CD4-positive, alpha-beta T cell treated with Interleukin-6 at 100 ng/mL for 8 hours (primary cell): ENCODE results near the gene CKB.
"Not testable (repeated sequence)": the region's sequence is repeated elsewhere in the genome, so short reads cannot be mapped to it uniquely, and the experiment has no call there.

ENCODE experiments used
- DNase-seq: peaks from one replicate; pipeline ENCODE4 v3.0.0-alpha.2; 2020; ENCODE audit warnings: mixed read lengths, low spot score

The CKB gene

DNA sequence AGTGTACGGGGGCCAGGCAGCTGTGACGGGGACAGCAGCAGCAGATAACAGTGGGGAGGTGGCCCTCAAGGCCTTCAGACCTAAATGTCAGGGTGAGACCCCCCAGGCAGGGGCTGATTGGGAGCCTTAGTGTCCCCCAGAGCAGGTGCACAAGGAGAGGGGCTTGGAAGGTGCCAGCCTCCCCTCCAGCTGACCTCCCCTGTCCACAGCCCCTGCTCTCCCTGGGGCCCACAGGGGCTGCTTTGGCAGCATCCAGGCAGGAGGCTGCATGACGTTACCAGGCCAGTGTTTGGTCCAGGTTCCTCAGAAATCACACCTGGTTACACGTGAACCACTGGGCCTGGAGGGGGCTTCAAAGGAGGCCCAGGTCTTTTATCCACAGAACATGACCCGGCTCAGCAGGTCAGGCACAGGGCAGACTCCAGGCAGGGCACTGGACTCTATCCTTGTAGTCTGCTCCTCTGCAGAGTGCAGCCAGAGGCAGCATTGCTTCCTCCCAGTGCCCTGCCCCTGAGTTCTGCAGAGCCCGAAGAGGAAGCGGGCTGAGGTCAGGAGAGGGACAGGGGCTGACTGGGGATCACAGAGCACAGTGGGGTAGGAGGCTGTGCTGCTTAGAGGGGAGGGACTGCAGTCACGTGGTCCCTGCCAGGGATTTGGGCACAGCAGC is 3.8 kb upstream of the CKB start:
- no peak for DNase-seq

DNA sequence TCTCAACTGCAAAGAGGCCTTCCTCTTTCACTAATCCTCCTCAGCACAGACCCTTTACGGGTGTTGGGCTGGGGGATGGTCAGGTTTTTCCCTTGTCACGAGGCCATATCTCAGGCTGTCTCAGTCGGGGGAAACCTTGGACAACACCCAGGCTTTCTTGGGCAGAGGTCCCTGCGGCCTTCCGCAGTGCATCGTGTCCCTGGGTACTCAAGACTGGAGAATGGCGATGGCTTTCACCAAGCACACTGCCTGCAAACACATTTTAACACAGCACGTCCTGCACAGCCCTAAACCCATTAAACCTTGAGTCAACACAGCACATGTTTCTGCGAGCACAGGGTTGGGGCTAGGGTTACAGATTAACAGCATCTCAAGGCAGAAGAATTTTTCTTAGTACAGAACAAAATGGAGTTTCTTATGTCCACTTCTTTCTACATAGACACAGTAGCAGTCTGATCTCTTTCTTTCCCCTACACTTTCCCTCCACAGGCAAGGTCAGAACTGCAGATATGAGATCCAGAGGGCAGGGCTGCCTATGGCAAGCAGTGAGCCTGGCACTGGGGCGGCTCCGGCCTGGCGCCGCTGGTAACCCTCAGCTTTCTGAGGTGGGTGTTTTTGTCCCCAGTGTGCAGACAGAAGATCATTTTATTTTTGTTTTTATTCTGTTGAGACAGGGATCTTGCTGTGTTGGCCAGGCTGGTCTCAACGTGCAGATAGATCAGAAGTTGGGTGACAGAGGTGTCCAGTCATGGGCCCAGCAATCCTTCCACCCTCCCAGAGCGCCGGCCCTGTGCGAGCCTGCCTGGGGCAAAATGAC is 3.0 kb upstream of the CKB start:
- not testable (repeated sequence) for DNase-seq

DNA sequence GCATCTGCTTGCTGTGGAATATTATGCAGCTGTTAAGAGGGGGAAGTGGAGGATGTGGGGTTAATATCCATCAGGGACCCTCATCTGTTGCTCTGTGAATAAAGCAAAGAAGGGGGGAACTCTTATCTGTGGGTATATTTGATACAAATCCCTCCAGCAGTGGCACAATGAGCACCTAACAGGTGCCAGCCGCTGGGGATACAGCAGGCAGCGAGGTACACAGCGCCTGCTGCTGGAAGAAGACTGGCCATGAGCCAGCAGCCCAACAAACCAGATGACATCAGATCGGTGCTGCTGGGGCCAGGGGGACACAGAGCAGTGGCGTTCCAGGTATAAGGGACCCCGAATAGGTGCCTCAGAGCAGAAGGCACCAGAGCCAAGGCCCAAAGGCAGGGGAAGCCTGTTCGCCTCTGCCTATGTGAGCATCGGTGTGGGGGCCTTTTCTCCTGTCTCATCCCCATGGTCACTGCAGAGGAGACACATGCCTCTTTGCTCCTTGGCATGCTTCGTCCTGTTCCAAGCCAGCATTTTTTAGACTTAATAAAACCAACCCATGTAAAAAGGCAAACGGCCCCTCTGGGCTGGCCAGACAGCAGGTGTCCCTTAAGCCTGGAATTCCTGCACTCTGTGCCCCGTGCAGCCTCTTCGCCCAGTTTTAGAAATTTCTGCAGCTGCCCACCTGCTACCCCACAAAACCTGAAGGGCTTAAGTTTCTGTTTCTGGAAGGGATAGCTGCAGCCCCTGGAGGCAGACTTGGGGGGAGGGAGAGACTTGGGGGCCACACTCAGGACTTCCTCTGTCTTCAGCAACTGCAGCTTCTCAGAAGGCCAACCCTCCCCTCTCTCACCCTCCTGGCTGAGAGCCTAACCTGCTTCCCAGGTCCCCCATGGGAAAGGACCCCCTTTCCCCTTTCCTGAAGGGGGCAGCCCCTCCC is 1.6 kb upstream of the CKB start:
- DNase-seq: no peak

DNA sequence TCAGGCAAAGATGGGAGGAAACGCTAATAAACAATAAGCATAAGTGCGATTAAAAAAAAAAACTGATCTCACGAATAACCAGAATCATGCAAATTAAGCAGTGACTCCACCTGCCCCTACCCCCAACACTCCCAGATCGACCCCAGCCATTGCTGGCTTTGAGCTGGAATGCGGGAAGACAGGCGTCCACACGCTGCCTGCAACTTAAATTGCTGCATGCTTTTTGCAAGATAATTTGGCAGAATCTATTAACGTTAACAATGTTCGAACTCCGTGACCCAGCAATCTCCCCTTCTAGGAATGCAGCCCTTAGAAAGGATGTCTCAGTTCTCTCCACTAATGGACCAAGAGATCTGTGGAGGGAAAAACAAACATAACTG is 935 bp upstream of the CKB start:
- no peak for DNase-seq

DNA sequence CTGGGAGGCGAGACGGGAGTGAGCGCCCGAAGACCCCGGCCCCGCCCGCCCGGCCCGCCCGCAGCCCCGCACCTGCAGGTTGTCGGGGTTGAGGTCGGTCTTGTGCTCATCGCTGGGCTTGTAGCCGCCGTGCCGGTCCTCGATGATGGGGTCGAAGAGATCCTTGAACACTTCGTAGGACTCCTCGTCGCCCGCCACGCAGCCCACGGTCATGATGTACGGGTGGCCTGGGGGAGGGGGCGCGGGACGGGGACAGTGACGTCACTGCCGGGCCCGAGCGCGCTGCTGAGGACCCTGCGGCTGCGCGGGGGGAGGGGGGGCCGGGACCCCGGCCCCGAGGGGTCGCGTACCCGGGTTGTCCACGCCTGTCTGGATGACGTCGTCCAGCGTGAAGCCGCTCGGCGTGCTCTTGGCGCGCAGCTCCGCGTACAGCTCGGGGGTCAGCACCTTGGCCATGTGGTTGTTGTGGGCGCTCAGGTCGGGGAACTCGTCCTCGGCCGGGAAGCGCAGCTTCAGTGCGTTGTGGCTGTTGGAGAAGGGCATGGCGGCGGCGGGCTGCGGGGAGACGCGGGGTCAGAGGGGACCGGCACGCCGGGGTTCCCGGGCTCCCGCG is 573 bp downstream of the CKB start:
- DNase-seq: no peak

DNA sequence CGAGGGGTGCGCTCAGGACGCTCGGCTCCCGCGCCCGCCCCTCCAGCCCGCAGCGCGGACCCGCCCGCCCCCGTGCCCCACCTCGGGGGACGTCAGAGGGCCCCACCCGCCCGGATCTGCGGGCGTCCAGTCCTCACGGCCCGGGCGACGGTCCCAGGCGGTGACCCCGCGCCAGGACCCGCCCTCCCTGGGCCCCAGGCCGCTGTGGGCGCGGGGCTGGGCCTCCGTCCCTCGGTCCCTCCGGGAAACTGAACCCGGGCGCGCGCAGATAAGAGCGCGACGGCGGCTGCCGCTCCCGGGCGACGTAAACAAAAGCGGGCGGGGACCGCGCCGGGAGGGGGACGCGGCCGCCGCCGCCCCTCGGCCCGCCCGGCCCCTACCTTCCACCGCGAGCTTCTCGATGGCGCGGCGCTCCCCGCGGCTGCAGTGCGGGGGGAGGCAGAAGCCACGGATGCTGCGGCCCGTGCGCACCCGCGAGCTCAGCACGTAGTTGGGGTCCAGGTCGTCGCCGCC is 1.1 kb downstream of the CKB start:
- DNase-seq: no peak

DNA sequence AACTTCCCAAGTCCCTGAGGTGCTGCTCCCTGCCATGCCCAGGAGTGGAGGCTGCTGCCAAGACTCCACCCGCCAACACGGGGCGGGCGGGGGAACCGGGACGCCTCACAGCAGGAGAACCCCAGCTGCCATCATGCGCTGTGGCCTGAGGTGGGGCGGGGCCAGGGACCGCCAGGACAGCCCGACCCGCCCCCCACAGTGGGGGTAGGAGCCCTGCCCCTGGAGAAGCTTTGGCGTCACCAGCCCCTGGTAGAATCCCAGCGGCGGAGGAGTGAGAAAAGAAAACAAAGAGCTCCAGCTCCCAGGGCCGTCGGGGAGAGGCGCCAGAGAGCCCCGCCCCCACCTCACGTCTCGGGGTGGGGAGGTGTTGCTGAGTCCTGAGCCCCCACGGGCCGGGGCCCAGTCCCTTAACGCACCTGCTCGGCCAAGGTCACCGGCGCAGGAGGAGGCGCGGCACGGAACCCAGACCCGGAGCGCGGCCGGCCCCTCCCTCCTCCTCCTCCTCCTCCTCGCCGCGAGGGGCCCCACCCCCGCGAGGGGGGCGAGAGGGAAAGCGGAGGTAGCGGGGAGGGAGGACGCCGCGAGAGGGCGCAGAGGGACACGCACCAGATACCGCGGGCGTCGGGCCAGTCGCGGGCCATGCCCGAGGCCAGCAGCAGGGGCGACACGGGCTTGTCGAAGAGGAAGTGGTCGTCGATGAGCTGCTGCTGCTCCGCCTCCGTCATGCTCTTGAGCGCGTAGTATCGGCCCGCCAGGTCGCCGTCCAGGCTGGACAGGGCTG is 1.8 kb downstream of the CKB start:
- DNase-seq: peak; percentile 58

DNA sequence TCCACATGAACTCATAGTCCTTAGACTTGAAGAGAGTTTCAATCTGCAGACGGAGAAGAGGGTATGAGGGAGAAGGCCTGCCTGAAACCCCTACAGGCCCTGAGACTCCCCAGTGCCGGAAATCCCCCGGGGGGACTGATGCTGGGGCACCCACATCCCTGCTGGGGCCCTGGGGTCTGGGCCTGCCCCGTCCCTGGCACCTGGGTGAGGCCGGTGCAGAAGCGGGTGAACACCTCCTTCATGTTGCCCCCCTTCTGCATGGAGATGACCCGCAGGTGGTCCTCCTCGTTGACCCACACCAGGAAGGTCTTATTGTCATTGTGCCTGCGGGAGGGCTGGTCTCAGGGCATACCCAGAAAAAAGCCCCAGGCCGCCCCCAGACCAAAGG is 2.4 kb downstream of the CKB start:
- DNase-seq: no peak

DNA sequence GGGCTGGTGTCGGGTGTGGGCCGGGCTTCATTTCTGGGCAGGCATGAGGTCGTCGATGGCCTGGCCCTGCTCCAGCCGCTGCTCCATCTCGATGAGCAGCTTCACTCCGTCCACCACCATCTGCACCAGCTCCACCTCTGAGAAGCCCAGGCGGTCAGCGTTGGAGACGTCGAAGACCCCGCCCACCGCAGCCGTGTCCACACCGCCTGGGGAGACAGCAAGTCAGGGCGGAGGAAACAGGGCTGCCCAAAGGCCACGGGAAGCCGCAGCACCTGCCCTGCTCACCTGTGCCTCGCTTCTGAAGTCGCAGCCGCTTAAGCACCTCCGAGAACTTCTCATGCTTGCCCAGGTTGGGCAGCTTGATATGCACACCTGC is 2.8 kb downstream of the CKB start:
- DNase-seq: no peak

DNA sequence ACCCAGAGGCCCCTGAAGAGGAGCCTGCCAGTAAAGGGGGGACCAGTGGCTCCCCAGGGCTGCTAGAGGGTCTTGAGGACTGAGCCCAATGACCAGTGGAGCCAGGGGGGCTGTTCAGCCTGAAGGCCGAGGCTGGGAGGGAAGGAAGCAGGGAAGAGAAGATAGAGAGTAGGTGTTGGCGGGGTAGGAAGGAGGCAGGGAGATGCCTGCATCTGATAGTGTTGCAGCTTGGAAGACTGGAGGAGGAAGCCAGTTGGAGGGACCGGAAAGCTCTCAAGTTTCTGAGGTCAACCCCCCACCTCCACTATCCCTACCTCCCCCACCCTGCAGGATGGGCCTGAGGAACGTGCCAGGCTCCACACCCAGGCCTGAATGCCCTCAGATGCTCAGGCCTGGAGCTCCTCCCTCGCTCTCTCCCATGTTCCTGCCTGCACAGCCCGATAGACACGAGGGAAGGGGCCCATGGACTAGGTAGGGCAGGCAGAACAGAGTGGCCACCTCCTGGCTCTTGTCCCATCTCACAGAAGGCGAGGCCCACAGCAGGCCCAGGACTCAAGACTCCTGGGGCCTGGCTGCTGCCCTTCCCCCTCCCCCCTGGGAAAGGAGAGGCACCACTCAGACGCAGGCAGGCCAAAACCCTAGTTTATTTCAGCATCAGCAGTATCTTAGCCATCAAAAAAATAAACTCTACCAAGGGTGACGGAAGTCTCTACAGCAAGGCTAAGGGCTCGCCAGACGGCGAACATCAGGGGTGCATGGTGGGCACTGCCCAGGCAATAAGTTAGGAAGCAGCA is 3.4 kb downstream of the CKB start:
- no peak for DNase-seq

DNA sequence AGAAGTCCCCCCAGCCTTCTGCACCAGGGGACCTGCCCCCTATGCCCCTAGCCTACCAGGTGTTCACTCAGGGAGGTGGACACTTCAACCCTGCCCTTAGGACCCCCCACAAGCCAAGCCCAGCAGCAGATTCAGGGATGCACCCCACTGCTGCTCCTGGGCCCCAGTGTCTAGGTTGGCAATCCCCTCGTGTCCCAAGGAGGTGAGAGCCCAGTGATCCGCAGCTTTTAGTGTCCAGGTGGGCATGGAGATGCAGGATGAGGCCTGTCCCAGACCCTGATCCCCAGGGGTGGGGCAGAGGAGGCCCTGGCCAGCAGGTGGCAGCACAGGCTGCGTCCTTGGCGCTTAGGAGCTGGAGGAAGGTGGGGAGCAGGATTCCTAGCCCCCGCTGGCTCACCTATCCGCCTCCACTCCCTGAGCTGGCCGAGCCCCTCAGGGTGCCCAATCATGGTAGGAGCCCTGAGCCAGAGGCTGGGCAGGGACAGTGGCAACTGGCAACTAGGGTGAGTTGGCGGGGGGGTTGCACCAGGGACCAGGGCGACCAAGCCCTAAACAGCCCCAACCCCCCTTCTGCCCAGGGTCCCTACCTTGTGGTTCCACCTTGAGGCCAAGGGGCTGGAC is 4.1 kb downstream of the CKB start:
- DNase-seq: peak; percentile 35

DNA sequence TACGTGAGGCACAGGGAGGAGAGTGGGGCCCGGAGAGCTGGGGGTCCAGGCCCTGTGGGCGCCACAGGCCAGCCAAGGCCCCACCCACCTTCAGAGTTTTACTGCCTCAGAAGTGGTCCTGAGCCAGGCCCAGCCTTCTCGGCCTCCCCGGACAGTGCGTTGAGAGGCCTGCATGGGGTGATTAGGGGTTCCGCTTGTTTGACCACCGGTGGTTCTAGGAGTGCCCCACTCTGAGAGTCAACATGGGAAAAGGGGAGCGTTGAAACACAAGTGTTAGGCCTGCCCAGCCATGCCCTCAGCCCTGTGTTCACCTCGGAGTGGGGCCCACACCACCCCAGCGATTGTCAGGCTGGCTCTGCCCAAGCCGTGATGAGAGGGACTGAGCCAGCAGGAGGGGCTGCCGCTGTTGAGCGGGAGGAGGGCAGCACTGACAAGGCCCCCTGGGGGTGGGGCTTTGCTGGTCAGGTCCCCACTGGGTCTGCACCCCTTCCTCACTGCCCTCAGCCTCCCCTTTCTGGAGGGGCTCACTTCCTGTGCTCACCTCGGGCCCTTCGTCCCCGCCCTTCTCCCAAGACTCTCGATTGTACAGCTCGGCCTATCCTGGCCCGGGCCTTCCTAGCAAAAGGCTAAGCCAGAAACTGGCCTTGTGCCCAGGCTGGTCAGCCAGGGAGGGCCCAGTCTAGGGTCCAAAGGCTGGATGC is 4.8 kb downstream of the CKB start:
- no peak for DNase-seq

DNA sequence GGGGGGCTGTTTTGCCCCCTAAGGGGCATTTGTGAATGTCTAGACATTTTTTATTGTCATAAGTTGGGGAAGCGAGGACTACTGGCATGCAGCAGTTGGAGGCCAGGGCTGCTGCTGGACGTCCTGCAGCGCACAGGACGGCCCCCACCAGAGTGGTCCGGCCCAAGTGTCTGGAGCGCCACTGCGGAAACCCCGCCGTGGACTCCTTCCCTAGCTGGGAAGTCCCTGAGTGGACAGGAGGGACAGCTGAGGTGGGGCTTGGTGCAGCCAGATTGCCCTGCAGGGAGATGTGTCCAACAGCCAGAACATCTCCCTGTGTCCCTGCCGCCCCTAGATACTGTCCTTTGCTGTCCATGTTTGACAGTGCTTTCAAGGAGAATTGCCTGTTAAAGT is 5.5 kb downstream of the CKB start:
- DNase-seq: no peak

DNA sequence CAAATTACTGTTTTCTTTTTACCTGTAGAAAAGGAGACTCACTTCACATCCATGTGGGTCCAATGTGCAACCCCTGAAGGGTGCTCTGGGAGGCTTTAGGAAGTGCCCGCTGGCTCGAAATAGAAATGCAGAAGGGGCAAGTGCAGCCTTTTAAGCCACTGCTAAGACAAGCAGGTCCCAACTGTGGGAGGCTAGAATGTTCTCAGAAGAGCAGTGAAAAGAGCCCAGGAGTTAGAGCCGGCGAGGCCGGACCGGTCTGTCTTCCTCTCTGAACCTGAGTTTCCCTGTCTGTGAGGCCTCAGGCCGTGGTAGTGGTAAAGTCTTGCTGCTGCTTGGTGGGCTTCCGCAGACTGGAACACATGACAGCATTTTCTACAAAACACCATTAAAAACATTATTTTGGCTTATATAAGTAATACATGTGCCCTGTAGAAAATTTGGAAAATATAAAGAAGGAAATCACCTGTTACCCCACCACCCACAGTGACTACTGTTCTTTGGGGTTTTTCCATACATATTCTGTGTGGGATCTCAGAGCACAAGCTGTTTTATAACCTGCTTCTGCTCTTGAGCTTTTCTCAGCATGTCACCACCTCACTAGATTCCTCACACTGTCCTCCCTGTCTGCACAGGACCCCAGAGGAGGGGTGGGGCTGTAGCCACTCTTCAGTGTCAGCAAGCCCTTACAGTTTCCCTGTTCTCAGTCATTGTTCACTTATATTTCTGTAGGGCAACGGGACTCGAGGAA is 6.0 kb downstream of the CKB start:
- no peak for DNase-seq

DNA sequence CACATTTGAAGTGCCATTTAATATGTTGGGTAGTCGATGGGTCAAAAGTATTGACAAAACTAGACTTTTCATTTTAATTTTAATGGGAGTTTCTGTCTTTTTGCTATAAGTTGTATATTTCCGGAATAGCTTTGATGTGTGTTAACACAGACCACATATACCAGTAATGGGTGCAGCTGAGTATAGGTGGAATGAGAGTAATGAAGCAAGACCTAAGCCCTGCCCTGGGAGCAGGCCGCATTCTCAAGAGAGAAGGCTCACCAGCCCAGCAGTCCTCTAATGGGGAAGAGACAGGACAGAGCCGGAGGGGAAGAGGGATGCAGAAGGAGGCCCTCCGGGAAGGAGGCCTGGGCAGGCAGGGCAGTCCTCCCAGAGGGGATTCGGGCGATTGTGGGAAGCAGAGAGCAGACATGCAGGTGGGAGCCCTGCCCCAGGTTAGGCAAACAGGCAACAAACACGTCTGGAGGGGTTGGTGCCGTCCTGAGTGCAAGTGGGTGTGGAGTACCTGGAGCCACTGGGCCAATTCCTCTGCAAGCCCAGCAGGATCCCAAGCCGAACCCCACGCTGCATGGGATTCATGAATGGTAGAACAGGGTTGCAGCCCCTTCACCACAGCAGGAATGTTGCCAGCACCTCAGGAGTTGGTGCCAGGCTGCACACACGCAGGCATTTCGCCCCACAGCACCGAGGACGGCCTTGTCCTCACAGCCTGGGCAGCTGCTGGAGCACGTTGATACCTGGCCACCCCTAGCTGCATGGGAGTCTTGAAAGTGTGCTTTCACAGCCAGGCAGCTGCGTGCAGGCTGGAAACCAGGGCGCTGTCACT is 7.8 kb downstream of the CKB start:
- DNase-seq: no peak

DNA sequence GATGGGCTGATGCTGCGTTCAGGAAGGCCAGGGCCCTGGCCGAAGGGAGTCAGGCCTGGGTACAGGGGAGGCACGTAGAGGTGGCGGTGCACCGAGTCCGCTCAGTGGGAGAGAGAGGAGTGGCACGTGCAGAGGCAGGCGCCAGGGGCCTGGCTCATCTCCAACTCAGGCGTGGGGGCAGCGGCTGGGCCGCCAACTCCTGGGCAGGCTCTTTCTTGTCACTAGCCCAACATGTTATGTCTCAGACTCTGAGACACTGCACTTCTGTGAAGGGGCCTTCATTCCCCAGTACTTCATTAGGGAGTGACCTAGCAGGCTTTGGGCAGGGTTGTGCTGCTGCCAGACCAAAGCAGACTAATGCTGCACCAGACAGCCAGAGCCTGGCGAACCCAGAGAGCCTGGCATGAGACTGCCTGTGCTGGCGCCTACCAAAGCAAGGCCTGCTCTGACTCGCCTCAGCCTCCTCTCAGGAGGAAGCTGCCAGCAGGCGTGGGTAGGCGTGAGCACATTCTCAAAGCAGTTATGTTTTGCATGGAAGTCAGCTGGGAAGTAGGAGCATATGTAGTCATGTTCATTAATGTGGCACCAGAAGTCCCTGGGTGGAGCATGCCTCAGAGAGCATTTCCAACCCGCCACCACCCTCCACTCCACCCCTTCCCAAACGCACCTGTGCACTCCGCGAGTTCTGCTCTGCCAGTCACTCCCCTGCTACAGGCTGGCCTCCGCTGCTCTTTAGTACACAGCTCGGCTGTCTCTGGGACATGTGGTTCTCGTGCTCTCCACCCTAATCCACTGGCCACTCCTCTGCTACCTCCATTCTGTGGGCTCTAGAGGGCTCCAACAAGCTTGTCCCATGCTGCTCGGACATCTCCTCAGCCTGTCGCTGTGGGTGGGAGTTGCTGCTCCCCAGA is 9.7 kb downstream of the CKB start:
- no peak for DNase-seq

DNA sequence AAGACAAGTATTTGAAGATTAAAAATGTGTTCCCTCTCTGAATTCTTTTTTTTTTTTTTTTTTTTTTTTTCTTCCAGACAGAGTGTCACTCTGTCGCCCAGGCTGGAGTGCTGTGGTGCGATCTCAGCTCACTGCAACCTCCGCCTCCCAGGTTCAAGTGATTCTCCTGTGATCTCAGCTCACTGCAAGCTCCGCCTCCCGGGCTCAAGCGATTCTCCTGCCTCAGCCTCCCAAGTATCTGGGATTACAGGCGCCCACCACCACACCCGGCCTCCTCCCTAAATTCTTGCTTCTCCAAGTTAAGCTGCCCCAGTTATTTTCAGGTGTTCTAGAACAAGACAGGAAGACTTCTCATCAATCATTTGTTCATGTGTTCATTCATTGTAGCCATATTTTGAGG is 10.4 kb downstream of the CKB start:
- DNase-seq: not testable (repeated sequence)
